ENCODE measurements around the gene DACH1. TPM values are rescaled to one million over a fixed set of nuclear protein-coding genes. Genes with fewer than 3 reads are reported as not detected.
A peak's percentile ranks its signal among the peaks of the same experiment; 100 is the strongest.

DACH1 gene
- total and polyA plus RNA-seq, 2 of the 13 experiments (the other 11 are each of a cell fraction or from before 2014, with no cell fraction given) = not detected

- BruUV-seq (replicated peaks) = no TSS peak
- 0 out of 5 replicates have a peak, but pooled peaks cover 0 to 3% of the 10 kb centered on the region in 2 experiments for H3K27me3 ChIP-seq (ENCODE audit: control insufficient read depth in 1 of 2, insufficient read depth in 2 of 2, low read length in 2 of 2)
- CTCF ChIA-PET (ENCODE audit: low intra/inter-chr PET ratio, low total read pairs) = no interaction called here
- H3K4me1 ChIP-seq (ENCODE audit: insufficient read depth, low read length) = no peaks in the 10 kb centered on the region
- no peak overlapping the region for H3K4me2 ChIP-seq (ENCODE audit: low read depth, low read length)
- 15% methylated on average over 5 of the region's 5 CpGs for WGBS (ENCODE audit: low lambda C conversion rate)
- DNase-seq (ENCODE audit: low spot score) (no peak), ATAC-seq (no peak), FAIRE-seq (no peak)
- H3K4me3 ChIP-seq (replicated peaks in 1 of 3; ENCODE audit: insufficient read depth in 1 of 3, low read depth in 2 of 3, low read length in 3 of 3) = no peak overlapping the region
- intact Hi-C loops (cut with micrococcal nuclease; ENCODE audit: unreplicated experiment) = no loop called here
- H3K79me2 ChIP-seq (ENCODE audit: insufficient read depth, low read length) = no peaks in the 10 kb centered on the region
- H3K9ac ChIP-seq (ENCODE audit: insufficient read depth, low read depth, low read length) = no peak overlapping the region
- in situ Hi-C loops (cut with HindIII; ENCODE audit: extremely low pct_ligation_motif_present, low pct_unique_long_range_greater_than_20kb) = no loop called here
- H3K27ac ChIP-seq (ENCODE audit: extremely low read length, insufficient read depth, low read length) = no peak overlapping the region
- H2AFZ ChIP-seq (ENCODE audit: low read length) = no peak overlapping the region
- no peaks in the 10 kb centered on the region for H3K9me3 ChIP-seq (ENCODE audit: low read length)
- TF ChIP-seq SOX13 (IDR thresholded peaks at IDR 0.05) (no peak), SOX13 (CRISPR knock-in tag; conservative IDR thresholded peaks at IDR 0.05 in 1 of 2, IDR thresholded peaks at IDR 0.05 in 1 of 2) (no peak), CEBPB (IDR thresholded peaks at IDR 0.05; ENCODE audit: borderline replicate concordance, low read depth, low read length) (peak; percentile 38; the same call in 1 of the 2 replicates)
- POLR2A ChIA-PET = no interaction called here
- H4K20me1 ChIP-seq (ENCODE audit: insufficient read depth, low read length) = no peaks in the 10 kb centered on the region
- no peaks in the 10 kb centered on the region for H3K36me3 ChIP-seq (replicated peaks in 1 of 2; ENCODE audit: control insufficient read depth in 1 of 2, insufficient read depth in 2 of 2, low read length in 2 of 2)
Measured at GRCh38 chr13:71789693-71790329, 77.2 kb downstream of the DACH1 start.

- CTCF ChIA-PET (ENCODE audit: low intra/inter-chr PET ratio, low total read pairs) = no interaction called here
- Histone ChIP-seq H3K27ac (ENCODE audit: extremely low read length, insufficient read depth, low read length) (no peak overlapping the region), H3K9ac (ENCODE audit: insufficient read depth, low read depth, low read length) (no peak overlapping the region), H3K36me3 (replicated peaks in 1 of 2; ENCODE audit: control insufficient read depth in 1 of 2, insufficient read depth in 2 of 2, low read length in 2 of 2) (no peaks in the 10 kb centered on the region), H3K27me3 (ENCODE audit: control insufficient read depth in 1 of 2, insufficient read depth in 2 of 2, low read length in 2 of 2) (0 out of 5 replicates have a peak, but pooled peaks cover 0 to 3% of the 10 kb centered on the region in 2 experiments), H3K9me3 (ENCODE audit: low read length) (no peaks in the 10 kb centered on the region), H3K4me2 (ENCODE audit: low read depth, low read length) (no peak overlapping the region), H3K4me1 (ENCODE audit: insufficient read depth, low read length) (no peaks in the 10 kb centered on the region), H3K79me2 (ENCODE audit: insufficient read depth, low read length) (no peaks in the 10 kb centered on the region), H2AFZ (ENCODE audit: low read length) (no peak overlapping the region), H3K4me3 (replicated peaks in 1 of 3; ENCODE audit: insufficient read depth in 1 of 3, low read depth in 2 of 3, low read length in 3 of 3) (no peak overlapping the region), H4K20me1 (ENCODE audit: insufficient read depth, low read length) (no peaks in the 10 kb centered on the region)
- in situ Hi-C loops (cut with HindIII; ENCODE audit: extremely low pct_ligation_motif_present, low pct_unique_long_range_greater_than_20kb) = no loop called here
- DNase-seq (ENCODE audit: low spot score) (no peak), FAIRE-seq (no peak), ATAC-seq (no peak)
- BruUV-seq (replicated peaks) = no TSS peak
- intact Hi-C loops (cut with micrococcal nuclease; ENCODE audit: unreplicated experiment) = no loop called here
- POLR2A ChIA-PET = no interaction called here
- TF ChIP-seq FOXK2 (IDR thresholded peaks at IDR 0.05) = no peak
- TF ChIP-seq RBAK (CRISPR knock-in tag; IDR thresholded peaks at IDR 0.05) = no peak
- no peak for TF ChIP-seq ZNF577 (CRISPR knock-in tag; IDR thresholded peaks at IDR 0.05; ENCODE audit: borderline replicate concordance, low read depth)
- TF ChIP-seq ZNF703 (CRISPR knock-in tag; IDR thresholded peaks at IDR 0.05; ENCODE audit: borderline replicate concordance) = no peak
- TF ChIP-seq STAT5B (CRISPR knock-in tag; IDR thresholded peaks at IDR 0.05) = no peak
- TF ChIP-seq XBP1 (CRISPR knock-in tag; IDR thresholded peaks at IDR 0.05) = no peak
- no peak for TF ChIP-seq ZNF446 (CRISPR knock-in tag; IDR thresholded peaks at IDR 0.05)
- TF ChIP-seq ETS1 (CRISPR knock-in tag; IDR thresholded peaks at IDR 0.05) = no peak
- TF ChIP-seq RAD21 (CRISPR knock-in tag; IDR thresholded peaks at IDR 0.05) = no peak
- TF ChIP-seq MTF2 (CRISPR knock-in tag; IDR thresholded peaks at IDR 0.05; ENCODE audit: borderline replicate concordance) = no peak
- TF ChIP-seq, protein P1, sequence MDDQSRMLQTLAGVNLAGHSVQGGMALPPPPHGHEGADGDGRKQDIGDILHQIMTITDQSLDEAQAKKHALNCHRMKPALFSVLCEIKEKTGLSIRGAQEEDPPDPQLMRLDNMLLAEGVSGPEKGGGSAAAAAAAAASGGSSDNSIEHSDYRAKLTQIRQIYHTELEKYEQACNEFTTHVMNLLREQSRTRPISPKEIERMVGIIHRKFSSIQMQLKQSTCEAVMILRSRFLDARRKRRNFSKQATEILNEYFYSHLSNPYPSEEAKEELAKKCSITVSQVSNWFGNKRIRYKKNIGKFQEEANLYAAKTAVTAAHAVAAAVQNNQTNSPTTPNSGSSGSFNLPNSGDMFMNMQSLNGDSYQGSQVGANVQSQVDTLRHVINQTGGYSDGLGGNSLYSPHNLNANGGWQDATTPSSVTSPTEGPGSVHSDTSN (CRISPR knock-in tag; IDR thresholded peaks at IDR 0.05; ENCODE audit: borderline replicate concordance) = no peak
- TF ChIP-seq RBM39 (IDR thresholded peaks at IDR 0.05; ENCODE audit: low read depth, low read length, poor library complexity, severe bottlenecking) = no peak
- no peak for TF ChIP-seq TRIM24 (CRISPR knock-in tag; IDR thresholded peaks at IDR 0.05)
- no peak for TF ChIP-seq STAG1 (CRISPR knock-in tag; IDR thresholded peaks at IDR 0.05)
- TF ChIP-seq PTBP1 (IDR thresholded peaks at IDR 0.05; ENCODE audit: low read depth, low read length, poor library complexity, severe bottlenecking) = no peak
- TF ChIP-seq SNAPC2 (CRISPR knock-in tag; IDR thresholded peaks at IDR 0.05) = no peak
Measured at GRCh38 chr13:71789037-71789436, 78.0 kb downstream of the DACH1 start.

Data from HepG2 (cell line).